H9 (cell line): ENCODE data around the gene TRIM7. TPM values are rescaled to one million over a fixed set of nuclear protein-coding genes. Genes with fewer than 3 reads are reported as not detected.

Experiments
- DNase-seq: peaks from one replicate; pipeline ENCODE4 v3.0.0-alpha.2; 2017
- H2AFZ ChIP-seq: one replicate; pipeline ENCODE4 v1.6.1; 2013; ENCODE audit warnings: mild to moderate bottlenecking, low read length, control low read depth, moderate library complexity
- H2AK5ac ChIP-seq: 2 replicates; pipeline ENCODE4 v1.6.1; 2013; ENCODE audit warnings: low read length, control low read depth, mixed read lengths; ENCODE audit not compliant: insufficient read length
- H2BK120ac ChIP-seq: one replicate; pipeline ENCODE4 v1.6.1; 2013; ENCODE audit warnings: low read depth, mild to moderate bottlenecking, low read length, control low read depth, inconsistent platforms; ENCODE audit not compliant: poor library complexity, severe bottlenecking
- H2BK12ac ChIP-seq: 2 replicates; pipeline ENCODE4 v1.6.1; 2013; ENCODE audit warnings: low read length, control low read depth, mixed read lengths, low read depth; ENCODE audit not compliant: insufficient read length
- H2BK15ac ChIP-seq: 2 replicates; pipeline ENCODE4 v1.6.1; 2013; ENCODE audit warnings: low read depth, low read length, control low read depth
- H2BK20ac ChIP-seq: one replicate; pipeline ENCODE4 v1.6.1; 2013; ENCODE audit warnings: low read depth, mild to moderate bottlenecking, low read length, control low read depth, inconsistent platforms; ENCODE audit not compliant: poor library complexity, severe bottlenecking
- H2BK5ac ChIP-seq: 2 replicates; pipeline ENCODE4 v1.6.1; 2013; ENCODE audit warnings: low read length, control low read depth, mixed read lengths; ENCODE audit not compliant: insufficient read length
- H3K14ac ChIP-seq: 2 replicates; pipeline ENCODE4 v1.6.1; 2013; ENCODE audit warnings: low read length, control low read depth; ENCODE audit not compliant: insufficient read depth
- H3K18ac ChIP-seq: 2 replicates; pipeline ENCODE4 v1.6.1; 2013; ENCODE audit warnings: low read depth, mild to moderate bottlenecking, mixed read lengths, low read length, control low read depth; ENCODE audit not compliant: insufficient read length
- H3K23ac ChIP-seq: 2 replicates; pipeline ENCODE4 v1.6.1; 2013; ENCODE audit warnings: low read length, control low read depth, mixed read lengths, low read depth; ENCODE audit not compliant: insufficient read length
- H3K23me2 ChIP-seq: 2 replicates; pipeline ENCODE4 v1.6.1; 2013; ENCODE audit warnings: low read depth, mild to moderate bottlenecking, mixed read lengths, low read length, control low read depth; ENCODE audit not compliant: insufficient read length, poor library complexity, severe bottlenecking
- H3K27ac ChIP-seq: 2 replicates; pipeline ENCODE4 v1.5.1; 2013; ENCODE audit warnings: low read length, control low read depth, mixed read lengths, low read depth; ENCODE audit not compliant: insufficient read length
- H3K27me3 ChIP-seq: 2 replicates; pipeline ENCODE4 v1.6.1; 2013; ENCODE audit warnings: low read length, control low read depth, inconsistent platforms; ENCODE audit not compliant: insufficient read depth
- H3K4ac ChIP-seq: 2 replicates; pipeline ENCODE4 v1.6.1; 2013; ENCODE audit warnings: low read depth, mild to moderate bottlenecking, control low read depth, inconsistent platforms, low read length, moderate library complexity
- H3K4me1 ChIP-seq: 2 replicates; pipeline ENCODE4 v1.6.1; 2013; ENCODE audit warnings: low read length, control low read depth, inconsistent platforms; ENCODE audit not compliant: insufficient read depth
- H3K4me2 ChIP-seq: 2 replicates; pipeline ENCODE4 v1.6.1; 2013; ENCODE audit warnings: low read length, control low read depth, mixed read lengths; ENCODE audit not compliant: insufficient read length, insufficient read depth
- H3K56ac ChIP-seq: 2 replicates; pipeline ENCODE4 v1.6.1; 2013; ENCODE audit warnings: low read depth, mild to moderate bottlenecking, mixed read lengths, low read length, control low read depth; ENCODE audit not compliant: insufficient read length
- H3K79me1 ChIP-seq: 2 replicates; pipeline ENCODE4 v1.6.1; 2013; ENCODE audit warnings: low read depth, mild to moderate bottlenecking, moderate library complexity, low read length, control low read depth, inconsistent platforms; ENCODE audit not compliant: insufficient read depth, poor library complexity, severe bottlenecking
- H3K79me2 ChIP-seq: 2 replicates; pipeline ENCODE4 v1.6.1; 2013; ENCODE audit warnings: low read length, control low read depth, inconsistent platforms; ENCODE audit not compliant: insufficient read depth
- H3K9ac ChIP-seq: 2 replicates; pipeline ENCODE4 v1.6.1; 2013; ENCODE audit warnings: low read length, control low read depth, mixed read lengths; ENCODE audit not compliant: insufficient read length; ENCODE audit errors: extremely low read depth
- H3K9me3 ChIP-seq: one replicate; pipeline ENCODE4 v1.6.1; 2013; ENCODE audit warnings: low read depth, low read length, inconsistent platforms; ENCODE audit not compliant: control insufficient read depth
- H3T11ph ChIP-seq: one replicate; pipeline ENCODE4 v1.6.1; 2013; ENCODE audit warnings: mild to moderate bottlenecking, low read length, control low read depth, inconsistent platforms
- H4K20me1 ChIP-seq: one replicate; pipeline ENCODE4 v1.6.1; 2013; ENCODE audit not compliant: control insufficient read depth, insufficient read length, insufficient read depth
- H4K5ac ChIP-seq: 2 replicates; pipeline ENCODE4 v1.6.1; 2013; ENCODE audit warnings: low read depth, mild to moderate bottlenecking, mixed read lengths, low read length, control low read depth; ENCODE audit not compliant: insufficient read length
- H4K8ac ChIP-seq: replicated peaks from 2 replicates; pipeline ENCODE4 v1.6.1; 2013; ENCODE audit warnings: low read length, control low read depth, mixed read lengths, low read depth; ENCODE audit not compliant: insufficient read length
- H4K91ac ChIP-seq: 2 replicates; pipeline ENCODE4 v1.6.1; 2013; ENCODE audit warnings: low read depth, mild to moderate bottlenecking, moderate library complexity, mixed read lengths, low read length, control low read depth; ENCODE audit not compliant: insufficient read length
- H3K27ac Mint-ChIP-seq, 3 experiments: 2 replicates in 2 of 3; 3 replicates in 1 of 3; pipeline ENCODE4 v1.8.0; 2020 to 2021; ENCODE audit warnings: mixed read lengths in 3 of 3, mild to moderate bottlenecking in 1 of 3, moderate library complexity in 1 of 3
- H3K27me3 Mint-ChIP-seq: 2 replicates; pipeline ENCODE4 v1.8.0; 2021; ENCODE audit warnings: low read depth, mild to moderate bottlenecking, moderate library complexity, mixed read lengths
- H3K36me3 Mint-ChIP-seq, 3 experiments: 2 replicates in 2 of 3; 3 replicates in 1 of 3; pipeline ENCODE4 v1.8.0; 2020 to 2021; ENCODE audit warnings: low read depth in 3 of 3, mixed read lengths in 3 of 3; ENCODE audit not compliant: insufficient read depth in 1 of 3
- H3K4me1 Mint-ChIP-seq, 2 experiments: 2 replicates each; pipeline ENCODE4 v1.8.0; 2020; ENCODE audit warnings: mixed read lengths in 2 of 2
- H3K4me3 Mint-ChIP-seq, 2 experiments: 2 replicates in 1 of 2; 3 replicates in 1 of 2; pipeline ENCODE4 v1.8.0; 2020 to 2021; ENCODE audit warnings: mild to moderate bottlenecking in 2 of 2, mixed read lengths in 2 of 2, moderate library complexity in 1 of 2
- H3K9me3 Mint-ChIP-seq, 2 experiments: 2 replicates in 1 of 2; 3 replicates in 1 of 2; pipeline ENCODE4 v1.8.0; 2020; ENCODE audit warnings: mild to moderate bottlenecking in 2 of 2, mixed read lengths in 2 of 2, moderate library complexity in 1 of 2
- CTCF ChIP-seq: fragments of 200-600 bp; sonication (generic); conservative IDR thresholded peaks from 3 replicates; pipeline ENCODE4 v1.8.0; 2021; ENCODE audit warnings: antibody characterized with exemption, mild to moderate bottlenecking
- WGBS: extraction: QIAGEN DNeasy Blood & Tissue Kit; methylation state at CpG from one replicate; pipeline ENCODE4 v1.1.7; 2013; ENCODE audit warnings: missing lambda C conversion rate, low lambda C conversion rate, mixed read lengths; ENCODE audit not compliant: insufficient read length; ENCODE audit errors: extremely low coverage; 5-methylcytosine and 5-hydroxymethylcytosine counted together
- total RNA-seq: library from RNA; stranded (reverse); gene quantifications from 2 replicates; pipeline ENCODE4 v1.2.1, GENCODE V29; 2021

Gene TRIM7
- total RNA-seq, 1 experiment from 2014 or later, result not detected

GRCh38 chr5:181186022-181186421 lies 19.0 kb downstream of the TRIM7 start:
- Mint-ChIP-seq H3K9me3 (peaks cover 16 to 23% of the 10 kb centered on the region in 2 experiments), H3K27me3 (peaks cover 32% of the 10 kb centered on the region), H3K27ac (no peak overlapping the region), H3K36me3 (peaks cover 0 to 4% (median 2%) of the 10 kb centered on the region in 3 experiments; a peak in 3 of 7 replicates), H3K4me1 (peaks cover 18 to 27% of the 10 kb centered on the region in 2 experiments), H3K4me3 (peak overlapping the region; percentile 15 to 31; a peak in 2 of 5 replicates)
- Histone ChIP-seq H4K91ac (no peak overlapping the region), H4K5ac (no peak overlapping the region), H3K9me3 (no peaks in the 10 kb centered on the region), H4K8ac (no peak overlapping the region), H2AFZ (no peak overlapping the region), H3K4ac (no peak overlapping the region), H3K79me1 (no peaks in the 10 kb centered on the region), H4K20me1 (no peaks in the 10 kb centered on the region), H3K56ac (no peak overlapping the region), H3K79me2 (no peaks in the 10 kb centered on the region), H3K27me3 (peaks cover 16% of the 10 kb centered on the region), H2BK15ac (no peak overlapping the region), H2BK12ac (no peak overlapping the region), H3K4me2 (no peak overlapping the region), H3K9ac (no peak overlapping the region), H3K4me1 (no peaks in the 10 kb centered on the region), H2AK5ac (no peak overlapping the region), H3K23ac (no peak overlapping the region), H3K23me2 (peaks cover 30% of the 10 kb centered on the region), H3K18ac (no peak overlapping the region), H2BK120ac (no peak overlapping the region), H2BK5ac (no peak overlapping the region), H2BK20ac (no peak overlapping the region), H3K27ac (no peak overlapping the region), H3T11ph (no peak overlapping the region), H3K14ac (no peak overlapping the region)
- TF ChIP-seq CTCF, result no peak
- DNase-seq, result no peak
- WGBS, result no CpG with 5 or more reads among the region's 6 CpGs
